ENCODE data around the gene ATP13A2. TPM values are rescaled to one million over a fixed set of nuclear protein-coding genes. Genes with fewer than 3 reads are reported as not detected.
A peak's percentile ranks its signal among the peaks of the same experiment; 100 is the strongest.

Gene ATP13A2
- total RNA-seq, 1 donor from 2014 or later = 47.6 TPM

DNA sequence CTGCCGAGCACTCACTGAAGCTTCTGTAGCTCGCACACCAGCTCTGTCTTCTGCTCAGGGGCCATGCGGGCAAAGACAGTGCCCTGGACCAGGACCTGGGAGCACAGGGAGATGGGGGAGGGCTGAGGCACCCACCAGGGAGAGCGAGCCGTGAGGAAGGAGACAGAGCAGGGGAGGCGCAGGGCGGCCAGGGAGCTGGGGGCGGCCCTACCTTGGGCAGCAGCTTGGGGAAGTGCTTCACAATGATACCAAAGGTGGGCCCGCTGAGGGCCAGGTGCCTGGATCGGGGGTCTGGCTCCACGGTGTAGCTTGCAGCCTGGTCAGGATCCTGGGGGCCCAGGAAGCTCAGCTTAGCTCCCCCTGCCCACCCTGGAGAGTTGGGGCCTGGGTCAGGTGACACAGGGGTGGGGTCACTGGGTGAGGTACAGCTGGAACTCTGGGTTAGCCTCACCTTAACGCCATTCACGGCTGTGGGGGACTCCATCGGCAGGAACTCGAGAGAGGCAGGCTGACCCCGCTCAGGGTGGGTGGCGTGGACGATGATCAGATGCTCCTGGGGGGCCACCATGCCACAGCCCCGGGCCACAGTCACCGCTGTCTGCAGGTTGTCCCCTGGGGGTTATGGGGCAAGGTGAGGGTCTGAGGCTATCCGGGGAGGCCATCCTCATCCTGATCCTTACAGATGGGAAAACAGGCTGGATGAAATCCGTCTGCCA is 21.9 kb downstream of the ATP13A2 start:
- H3K9me3 Mint-ChIP-seq = no peaks in the 10 kb centered on the region
- intact Hi-C loops (cut with micrococcal nuclease) = no loop called here
- H3K4me1 Mint-ChIP-seq (ENCODE audit: low read depth) = no peaks in the 10 kb centered on the region
- no peak for DNase-seq (ENCODE audit: low spot score)
- H3K27ac Mint-ChIP-seq = no peak overlapping the region
- no peaks in the 10 kb centered on the region for H3K27me3 Mint-ChIP-seq (ENCODE audit: low read depth)
- no peak overlapping the region for H3K4me3 Mint-ChIP-seq (ENCODE audit: low read depth)
- H3K36me3 Mint-ChIP-seq (ENCODE audit: low read depth) = peaks cover 3% of the 10 kb centered on the region

GRCh38 chr1:16988210-16988609 is 23.5 kb downstream of the ATP13A2 start:
- Mint-ChIP-seq H3K9me3 (no peaks in the 10 kb centered on the region), H3K4me3 (ENCODE audit: low read depth) (no peak overlapping the region), H3K4me1 (ENCODE audit: low read depth) (no peaks in the 10 kb centered on the region), H3K36me3 (ENCODE audit: low read depth) (peaks cover 3% of the 10 kb centered on the region), H3K27me3 (ENCODE audit: low read depth) (peaks cover 3% of the 10 kb centered on the region), H3K27ac (no peak overlapping the region)
- intact Hi-C loops (cut with micrococcal nuclease) = no loop called here
- DNase-seq (ENCODE audit: low spot score) = no peak

DNA sequence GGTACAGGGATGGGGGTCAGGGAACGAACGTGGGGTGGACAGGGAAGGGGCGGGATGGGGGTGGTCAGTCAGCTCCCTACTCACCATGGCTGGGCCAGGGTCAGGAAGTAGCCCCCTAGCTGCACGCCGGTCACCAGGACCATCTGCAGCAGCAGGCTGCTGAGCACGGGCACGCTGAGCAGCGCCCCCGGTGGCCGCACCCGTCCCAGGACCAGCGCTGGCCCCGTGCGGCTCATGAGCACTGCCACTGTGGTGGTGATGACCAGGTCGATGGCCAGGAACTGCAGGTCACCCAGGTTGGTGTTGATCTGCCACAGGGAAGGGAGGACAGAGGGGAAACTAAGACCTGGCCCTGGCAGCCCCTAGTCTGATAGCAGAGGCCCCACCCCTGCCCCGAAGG is 24.8 kb downstream of the ATP13A2 start:
- Mint-ChIP-seq H3K4me3 (ENCODE audit: low read depth) (no peak overlapping the region), H3K9me3 (no peaks in the 10 kb centered on the region)

DNA sequence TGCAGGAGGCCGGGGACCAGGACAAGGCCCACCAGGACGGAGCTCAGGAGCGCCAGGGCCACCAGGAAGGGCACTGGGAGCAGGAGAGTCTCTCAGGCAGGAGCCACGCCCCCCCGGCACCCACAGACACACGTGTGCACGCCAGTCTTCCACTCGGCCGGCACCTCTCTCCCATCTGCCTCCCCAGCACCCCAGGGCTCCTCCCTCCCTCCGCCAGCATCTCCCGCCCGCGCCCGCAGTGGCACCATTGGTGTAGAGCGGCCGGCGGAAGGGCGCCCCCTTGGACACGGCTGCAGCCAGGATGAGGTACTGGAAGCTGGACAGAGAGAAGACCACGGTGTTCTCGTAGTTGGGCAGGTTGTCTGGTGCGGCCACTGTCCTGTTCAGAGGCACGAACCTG is 25.2 kb downstream of the ATP13A2 start:
- Mint-ChIP-seq H3K27ac (no peak overlapping the region), H3K9me3 (no peaks in the 10 kb centered on the region), H3K36me3 (ENCODE audit: low read depth) (peaks cover 3% of the 10 kb centered on the region), H3K4me1 (ENCODE audit: low read depth) (no peaks in the 10 kb centered on the region), H3K4me3 (ENCODE audit: low read depth) (no peak overlapping the region), H3K27me3 (ENCODE audit: low read depth) (peaks cover 9% of the 10 kb centered on the region)
- no peak for DNase-seq (ENCODE audit: low spot score)
- intact Hi-C loops (cut with micrococcal nuclease) = no loop called here

More for the DNA sequence above, 24.8 kb downstream of the ATP13A2 start:
- intact Hi-C loops (cut with micrococcal nuclease) = no loop called here
- no peak for DNase-seq (ENCODE audit: low spot score)
- H3K36me3 Mint-ChIP-seq (ENCODE audit: low read depth) = peaks cover 3% of the 10 kb centered on the region
- H3K4me1 Mint-ChIP-seq (ENCODE audit: low read depth) = no peaks in the 10 kb centered on the region
- peaks cover 7% of the 10 kb centered on the region for H3K27me3 Mint-ChIP-seq (ENCODE audit: low read depth)
- H3K27ac Mint-ChIP-seq = no peak overlapping the region

DNA sequence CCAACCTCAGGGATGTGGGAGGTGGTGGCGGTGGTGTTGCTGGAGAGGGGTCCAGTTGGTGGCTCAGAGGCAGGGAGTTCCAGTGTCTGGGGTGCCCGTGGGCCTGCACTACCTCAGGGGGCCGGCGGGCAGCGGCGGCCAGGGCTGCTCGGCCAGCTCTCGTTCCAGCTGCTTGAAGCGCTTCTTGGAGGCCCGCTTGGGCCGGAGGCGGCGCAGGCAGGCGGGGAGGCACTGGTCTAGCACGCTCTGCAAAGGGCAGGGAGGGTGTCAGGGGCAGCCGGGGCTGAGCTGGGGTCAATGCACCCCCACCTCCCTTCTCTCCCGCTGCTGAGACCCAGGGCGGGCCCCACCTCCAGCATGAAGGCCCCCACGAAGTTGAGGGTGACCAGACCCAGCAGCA is 25.6 kb downstream of the ATP13A2 start:
- Mint-ChIP-seq H3K27ac (no peak overlapping the region), H3K4me1 (ENCODE audit: low read depth) (no peaks in the 10 kb centered on the region), H3K4me3 (ENCODE audit: low read depth) (no peak overlapping the region), H3K27me3 (ENCODE audit: low read depth) (peaks cover 13% of the 10 kb centered on the region), H3K36me3 (ENCODE audit: low read depth) (peaks cover 3% of the 10 kb centered on the region), H3K9me3 (no peaks in the 10 kb centered on the region)
- DNase-seq (ENCODE audit: low spot score) = no peak
- intact Hi-C loops (cut with micrococcal nuclease) = no loop called here

GRCh38 chr1:16984717-16985116 is 27.0 kb downstream of the ATP13A2 start:
- DNase-seq (ENCODE audit: low spot score) = no peak
- Mint-ChIP-seq H3K4me3 (ENCODE audit: low read depth) (no peak overlapping the region), H3K36me3 (ENCODE audit: low read depth) (peaks cover 3% of the 10 kb centered on the region), H3K27me3 (ENCODE audit: low read depth) (peaks cover 19% of the 10 kb centered on the region), H3K9me3 (no peaks in the 10 kb centered on the region), H3K4me1 (ENCODE audit: low read depth) (no peaks in the 10 kb centered on the region), H3K27ac (no peak overlapping the region)
- intact Hi-C loops (cut with micrococcal nuclease) = no loop called here

- DNase-seq (ENCODE audit: low spot score) = no peak
- intact Hi-C loops (cut with micrococcal nuclease) = no loop called here
- Mint-ChIP-seq H3K36me3 (ENCODE audit: low read depth) (peaks cover 3% of the 10 kb centered on the region), H3K4me3 (ENCODE audit: low read depth) (no peak overlapping the region), H3K4me1 (ENCODE audit: low read depth) (no peaks in the 10 kb centered on the region), H3K27me3 (ENCODE audit: low read depth) (peaks cover 24% of the 10 kb centered on the region), H3K27ac (no peak overlapping the region), H3K9me3 (no peaks in the 10 kb centered on the region)
Measured at GRCh38 chr1:16983649-16984048, 28.1 kb downstream of the ATP13A2 start.

DNA sequence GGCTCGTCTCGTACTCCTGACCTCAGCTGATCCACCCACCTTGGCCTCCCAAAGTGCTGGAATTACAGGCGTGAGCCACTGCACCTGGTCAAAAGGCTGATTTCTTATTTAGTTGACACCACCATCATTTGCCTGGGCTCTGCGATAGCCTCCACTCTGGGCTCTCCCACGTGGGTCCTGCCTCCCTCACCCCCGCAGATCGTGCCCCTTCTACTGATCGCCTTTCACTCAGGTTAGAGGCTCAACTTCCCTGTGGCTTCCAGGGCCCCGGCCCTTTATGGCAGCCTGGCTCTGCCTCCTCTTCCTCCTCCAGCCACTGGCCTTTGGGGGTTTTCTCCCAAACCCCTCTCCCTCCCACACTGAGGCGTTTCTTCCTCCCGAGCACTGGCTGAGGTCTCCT is 28.8 kb downstream of the ATP13A2 start:
- Mint-ChIP-seq H3K27me3 (ENCODE audit: low read depth) (peaks cover 24% of the 10 kb centered on the region), H3K4me3 (ENCODE audit: low read depth) (no peak overlapping the region), H3K9me3 (no peaks in the 10 kb centered on the region), H3K4me1 (ENCODE audit: low read depth) (no peaks in the 10 kb centered on the region), H3K27ac (no peak overlapping the region), H3K36me3 (ENCODE audit: low read depth) (peaks cover 3% of the 10 kb centered on the region)
- DNase-seq (ENCODE audit: low spot score) = no peak
- intact Hi-C loops (cut with micrococcal nuclease) = no loop called here

DNA sequence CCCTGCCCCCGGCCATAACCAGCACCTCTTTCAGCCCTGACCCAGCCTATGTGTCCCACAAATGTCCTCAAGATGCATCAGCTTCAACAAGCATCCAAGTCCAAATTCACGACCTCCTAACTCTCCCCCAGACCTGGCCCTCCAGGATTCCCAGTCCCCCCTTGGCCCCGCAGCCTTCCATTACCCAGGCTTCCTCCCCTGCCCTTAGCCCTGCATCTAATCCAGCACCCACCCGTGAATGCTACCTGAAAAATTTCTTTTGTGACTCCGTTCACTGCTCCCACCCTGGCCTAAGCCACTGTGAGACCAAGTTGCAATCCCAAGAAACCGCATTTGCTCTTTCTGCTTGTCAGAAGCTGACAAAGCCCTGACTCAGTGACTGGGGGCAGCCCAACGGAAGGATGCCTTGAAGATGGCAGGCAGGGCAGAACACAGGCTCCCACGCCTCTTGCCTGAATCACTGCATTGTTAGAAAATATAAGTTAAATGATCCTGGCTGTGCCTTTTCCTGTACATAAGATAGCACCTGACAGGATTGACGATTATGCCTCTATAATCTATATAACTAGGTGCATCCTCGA is 30.4 kb downstream of the ATP13A2 start:
- peaks cover 3% of the 10 kb centered on the region for H3K36me3 Mint-ChIP-seq (ENCODE audit: low read depth)
- H3K9me3 Mint-ChIP-seq = no peaks in the 10 kb centered on the region
- no peak overlapping the region for H3K4me3 Mint-ChIP-seq (ENCODE audit: low read depth)
- intact Hi-C loops (cut with micrococcal nuclease) = no loop called here
- no peak overlapping the region for H3K27ac Mint-ChIP-seq
- no peak for DNase-seq (ENCODE audit: low spot score)
- H3K4me1 Mint-ChIP-seq (ENCODE audit: low read depth) = no peaks in the 10 kb centered on the region
- peaks cover 26% of the 10 kb centered on the region for H3K27me3 Mint-ChIP-seq (ENCODE audit: low read depth)

DNA sequence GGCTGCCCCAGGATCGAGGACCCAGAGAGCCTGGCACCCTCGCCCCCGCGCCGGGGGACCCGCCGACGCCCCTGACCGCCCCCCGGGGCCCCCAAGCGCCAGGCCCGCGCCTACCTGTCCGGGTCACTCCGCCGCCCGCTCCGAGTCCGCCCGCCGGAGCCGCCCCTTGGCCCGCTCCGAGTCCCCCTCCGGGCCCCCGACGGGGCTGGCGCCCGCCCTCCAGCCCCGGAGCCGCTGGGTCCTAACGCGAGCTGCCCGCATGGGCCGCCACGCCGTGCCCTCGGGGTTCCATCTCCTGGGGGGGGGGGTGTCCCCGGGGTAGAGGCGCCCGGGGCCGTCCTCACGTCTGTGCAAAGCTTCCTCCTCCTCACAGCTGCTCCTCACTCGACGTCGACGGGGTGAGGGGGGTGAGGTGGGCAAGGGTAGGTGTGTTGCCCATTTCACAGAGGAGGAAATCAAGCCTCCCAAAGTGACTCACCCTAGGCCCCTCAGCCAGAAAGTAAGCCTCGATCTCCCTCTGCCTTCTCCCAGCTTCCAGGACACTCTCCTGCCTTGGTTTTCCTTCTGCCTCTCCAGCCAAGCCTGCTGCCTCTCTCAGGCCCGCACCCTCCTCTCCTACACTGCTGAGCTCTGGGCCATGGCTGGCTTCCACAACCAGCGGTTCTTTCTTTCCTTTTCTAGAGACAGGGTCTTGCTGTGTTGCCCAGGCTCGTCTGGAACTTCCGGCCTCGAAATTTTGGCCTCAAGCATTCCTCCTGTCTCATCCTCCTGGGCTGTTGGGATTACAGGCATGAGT is 31.1 kb downstream of the ATP13A2 start, which contains the start of gene MFAP2:
Gene MFAP2, minus strand, starts transcription at position 148 of the 796 bp plus-strand sequence. CDS start 2,347 bp downstream, outside the sequence.
- Mint-ChIP-seq H3K4me1 (ENCODE audit: low read depth) (no peaks in the 10 kb centered on the region), H3K27me3 (ENCODE audit: low read depth) (peaks cover 26% of the 10 kb centered on the region), H3K36me3 (ENCODE audit: low read depth) (no peaks in the 10 kb centered on the region), H3K4me3 (ENCODE audit: low read depth) (peak within 1 kb of the TSS; percentile 40), H3K9me3 (no peaks in the 10 kb centered on the region), H3K27ac (no peak within 1 kb of the TSS)
- intact Hi-C loops (cut with micrococcal nuclease) = no loop called here
- DNase-seq (ENCODE audit: low spot score) = no peak

- Mint-ChIP-seq H3K27ac (no peak overlapping the region), H3K9me3 (no peaks in the 10 kb centered on the region), H3K36me3 (ENCODE audit: low read depth) (no peaks in the 10 kb centered on the region), H3K4me1 (ENCODE audit: low read depth) (no peaks in the 10 kb centered on the region), H3K27me3 (ENCODE audit: low read depth) (peaks cover 26% of the 10 kb centered on the region), H3K4me3 (ENCODE audit: low read depth) (no peak overlapping the region)
- DNase-seq (ENCODE audit: low spot score) = no peak
- intact Hi-C loops (cut with micrococcal nuclease) = no loop called here
Measured at GRCh38 chr1:16979475-16980327, 32.0 kb downstream of the ATP13A2 start.
